DND-41 (cell line): ENCODE data around the gene NUBP2.

Experiments
- ATAC-seq: fragments of 200-7000 bp; cut with Tn5 transposase; 3 replicates; pipeline ENCODE4 v1.9.1; 2021; ENCODE audit warnings: low read depth; ENCODE audit not compliant: insufficient read depth
- DNase-seq: peaks from one replicate; pipeline ENCODE4 v3.0.0-alpha.2; 2020
- H2AFZ ChIP-seq: 2 replicates; pipeline ENCODE4 v1.6.0; 2012; ENCODE audit warnings: low read depth, low read length
- H3K27ac ChIP-seq: 2 replicates; pipeline ENCODE4 v1.5.1; 2012; ENCODE audit warnings: low read length, inconsistent platforms
- H3K27me3 ChIP-seq: fragments of 200-600 bp; sonication (generic); 2 replicates; pipeline ENCODE4 v1.6.0; 2012; ENCODE audit warnings: low read length, mild to moderate bottlenecking, inconsistent platforms; ENCODE audit not compliant: insufficient read depth, poor library complexity
- H3K36me3 ChIP-seq: 2 replicates; pipeline ENCODE4 v1.5.1; 2012; ENCODE audit warnings: low read length, inconsistent platforms; ENCODE audit not compliant: insufficient read depth
- H3K4me1 ChIP-seq: 2 replicates; pipeline ENCODE4 v1.5.1; 2012; ENCODE audit warnings: mild to moderate bottlenecking, low read length; ENCODE audit not compliant: insufficient read depth
- H3K4me2 ChIP-seq: 2 replicates; pipeline ENCODE4 v1.6.0; 2012; ENCODE audit warnings: mild to moderate bottlenecking, moderate library complexity, low read length, inconsistent platforms; ENCODE audit not compliant: insufficient read depth
- H3K4me3 ChIP-seq, 2 experiments: fragments of 200-600 bp in 1 of 2; shearing (Covaris generic) in 1 of 2; 2 replicates each; pipeline ENCODE4 v1.5.1; 2012 to 2016; ENCODE audit warnings: inconsistent platforms in 2 of 2, low read length in 2 of 2, mild to moderate bottlenecking in 2 of 2, low read depth in 1 of 2, moderate library complexity in 1 of 2
- H3K79me2 ChIP-seq: 2 replicates; pipeline ENCODE4 v1.6.0; 2012; ENCODE audit warnings: low read length, inconsistent platforms; ENCODE audit not compliant: insufficient read depth
- H3K9ac ChIP-seq: 2 replicates; pipeline ENCODE4 v1.6.0; 2012; ENCODE audit warnings: low read depth, mild to moderate bottlenecking, inconsistent platforms, low read length, moderate library complexity
- H3K9me3 ChIP-seq: 2 replicates; pipeline ENCODE4 v1.5.1; 2012; ENCODE audit warnings: low read length, moderate library complexity, mild to moderate bottlenecking, inconsistent platforms; ENCODE audit not compliant: insufficient read depth, severe bottlenecking
- H4K20me1 ChIP-seq: 2 replicates; pipeline ENCODE4 v1.6.0; 2012; ENCODE audit warnings: low read length; ENCODE audit not compliant: insufficient read depth
- EZH2 ChIP-seq: IDR thresholded peaks from 3 replicates; pipeline ENCODE4 v1.6.1; 2012; ENCODE audit warnings: borderline replicate concordance, low read depth, mild to moderate bottlenecking, moderate library complexity, low read length, inconsistent platforms; ENCODE audit not compliant: severe bottlenecking
- TF ChIP-seq, protein P1 (sequence below): IDR thresholded peaks from 2 replicates; pipeline ENCODE4 v1.5.1; 2012; ENCODE audit warnings: borderline replicate concordance, low read length, moderate library complexity, mild to moderate bottlenecking; ENCODE audit not compliant: poor library complexity, severe bottlenecking; ENCODE audit errors: extremely low read depth

The NUBP2 gene

DNA sequence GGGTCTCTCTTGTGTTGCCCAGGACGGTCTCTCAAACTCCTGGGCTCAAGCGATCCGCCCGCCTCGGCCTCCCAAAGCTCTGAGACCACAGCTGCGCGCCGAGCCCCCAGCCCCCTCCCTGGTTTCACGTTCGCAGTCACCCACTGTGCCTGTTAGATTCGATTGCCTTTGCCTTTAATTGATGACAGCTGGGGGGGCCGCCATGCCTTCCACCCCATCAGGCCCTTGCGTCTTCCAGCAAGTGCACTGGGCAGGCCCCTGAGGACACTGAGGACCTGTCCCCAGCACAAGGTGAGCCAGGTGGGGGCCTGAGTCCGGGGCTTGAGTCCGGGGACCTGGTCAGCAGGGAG is 7.5 kb downstream of the NUBP2 start:
- no peak overlapping the region for H3K4me3 ChIP-seq
- H3K9ac ChIP-seq: no peak overlapping the region
- no peak for ATAC-seq
- no peak overlapping the region for H3K4me2 ChIP-seq
- peaks cover 60% of the 10 kb centered on the region for H3K36me3 ChIP-seq
- TF ChIP-seq, protein P1, sequence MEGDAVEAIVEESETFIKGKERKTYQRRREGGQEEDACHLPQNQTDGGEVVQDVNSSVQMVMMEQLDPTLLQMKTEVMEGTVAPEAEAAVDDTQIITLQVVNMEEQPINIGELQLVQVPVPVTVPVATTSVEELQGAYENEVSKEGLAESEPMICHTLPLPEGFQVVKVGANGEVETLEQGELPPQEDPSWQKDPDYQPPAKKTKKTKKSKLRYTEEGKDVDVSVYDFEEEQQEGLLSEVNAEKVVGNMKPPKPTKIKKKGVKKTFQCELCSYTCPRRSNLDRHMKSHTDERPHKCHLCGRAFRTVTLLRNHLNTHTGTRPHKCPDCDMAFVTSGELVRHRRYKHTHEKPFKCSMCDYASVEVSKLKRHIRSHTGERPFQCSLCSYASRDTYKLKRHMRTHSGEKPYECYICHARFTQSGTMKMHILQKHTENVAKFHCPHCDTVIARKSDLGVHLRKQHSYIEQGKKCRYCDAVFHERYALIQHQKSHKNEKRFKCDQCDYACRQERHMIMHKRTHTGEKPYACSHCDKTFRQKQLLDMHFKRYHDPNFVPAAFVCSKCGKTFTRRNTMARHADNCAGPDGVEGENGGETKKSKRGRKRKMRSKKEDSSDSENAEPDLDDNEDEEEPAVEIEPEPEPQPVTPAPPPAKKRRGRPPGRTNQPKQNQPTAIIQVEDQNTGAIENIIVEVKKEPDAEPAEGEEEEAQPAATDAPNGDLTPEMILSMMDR: no peak
- TF ChIP-seq EZH2: no peak
- H3K27ac ChIP-seq: no peak overlapping the region
- peaks cover 62% of the 10 kb centered on the region for H4K20me1 ChIP-seq
- H2AFZ ChIP-seq: no peak overlapping the region
- DNase-seq: no peak
- H3K9me3 ChIP-seq: no peaks in the 10 kb centered on the region
- H3K27me3 ChIP-seq: no peaks in the 10 kb centered on the region
- peaks cover 9% of the 10 kb centered on the region for H3K4me1 ChIP-seq
- H3K79me2 ChIP-seq: peaks cover 30% of the 10 kb centered on the region

GRCh38 chr16:1790611-1791255 is 8.0 kb downstream of the NUBP2 start:
- no peak overlapping the region for H3K9ac ChIP-seq
- peaks cover 57% of the 10 kb centered on the region for H4K20me1 ChIP-seq
- no peak for ATAC-seq
- peaks cover 25% of the 10 kb centered on the region for H3K79me2 ChIP-seq
- H3K27me3 ChIP-seq: no peaks in the 10 kb centered on the region
- no peak overlapping the region for H3K4me3 ChIP-seq
- peaks cover 55% of the 10 kb centered on the region for H3K36me3 ChIP-seq
- no peak overlapping the region for H2AFZ ChIP-seq
- DNase-seq: no peak
- no peak overlapping the region for H3K27ac ChIP-seq
- TF ChIP-seq EZH2: no peak
- TF ChIP-seq, protein P1: no peak
- no peak overlapping the region for H3K4me2 ChIP-seq
- H3K9me3 ChIP-seq: no peaks in the 10 kb centered on the region
- peaks cover 4% of the 10 kb centered on the region for H3K4me1 ChIP-seq

GRCh38 chr16:1791256-1791942 is 8.6 kb downstream of the NUBP2 start:
- Histone ChIP-seq H3K27me3 (no peaks in the 10 kb centered on the region), H3K4me2 (no peak overlapping the region), H3K4me3 (no peak overlapping the region), H3K9me3 (no peaks in the 10 kb centered on the region), H3K79me2 (peaks cover 18% of the 10 kb centered on the region), H2AFZ (no peak overlapping the region), H3K27ac (no peak overlapping the region), H3K36me3 (peaks cover 49% of the 10 kb centered on the region), H4K20me1 (peaks cover 50% of the 10 kb centered on the region), H3K4me1 (peaks cover 2% of the 10 kb centered on the region; the same call in 1 of the 2 replicates), H3K9ac (no peak overlapping the region)
- ATAC-seq (no peak), DNase-seq (no peak)
- TF ChIP-seq, protein P1: no peak
- TF ChIP-seq EZH2: no peak
